ENCODE results near the gene ZNF773.
"Not testable (repeated sequence)": the region's sequence is repeated elsewhere in the genome, so short reads cannot be mapped to it uniquely, and the experiment has no call there.

The ZNF773 gene

DNA sequence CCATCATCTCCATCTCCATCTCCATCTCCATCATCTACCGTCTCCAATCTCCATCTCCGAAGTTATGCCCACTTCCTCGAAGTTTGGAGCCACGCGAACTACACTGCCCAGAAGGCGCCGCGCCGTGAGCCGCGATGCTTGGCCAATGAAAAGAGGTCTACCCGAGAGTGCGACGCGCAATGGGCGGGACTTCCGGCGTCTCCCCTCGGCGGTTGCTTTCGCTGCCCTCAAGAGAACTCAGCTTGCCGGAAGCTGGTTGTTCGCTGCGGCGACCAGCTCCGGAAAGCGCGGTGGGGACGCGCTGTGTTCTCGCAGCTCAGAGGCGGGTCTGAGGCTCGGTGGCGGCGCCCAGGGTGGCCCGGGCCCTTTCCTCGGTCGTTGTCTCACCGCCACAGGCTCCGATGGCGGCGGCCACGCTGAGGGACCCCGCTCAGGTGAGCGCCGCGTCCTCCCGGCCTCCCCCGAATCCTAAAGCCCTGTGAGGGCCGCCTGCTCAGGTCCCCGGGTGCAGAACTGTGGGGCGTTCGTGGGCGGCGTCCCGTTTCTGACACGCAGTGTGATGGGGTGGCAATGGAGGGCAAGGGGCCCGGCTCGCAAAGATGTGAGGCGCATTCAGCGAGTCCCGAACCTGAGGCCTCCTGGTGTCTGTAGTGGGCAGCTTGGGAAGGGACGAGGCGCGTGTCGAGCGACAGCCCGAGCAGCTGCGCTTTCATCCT is at the start of gene ZNF773:
Gene ZNF773 (plus strand): TSS at position 259 of the 716 bp plus-strand sequence. CDS start 143 bp downstream, at position 402.
- peak; percentile 96 for DNase-seq

DNA sequence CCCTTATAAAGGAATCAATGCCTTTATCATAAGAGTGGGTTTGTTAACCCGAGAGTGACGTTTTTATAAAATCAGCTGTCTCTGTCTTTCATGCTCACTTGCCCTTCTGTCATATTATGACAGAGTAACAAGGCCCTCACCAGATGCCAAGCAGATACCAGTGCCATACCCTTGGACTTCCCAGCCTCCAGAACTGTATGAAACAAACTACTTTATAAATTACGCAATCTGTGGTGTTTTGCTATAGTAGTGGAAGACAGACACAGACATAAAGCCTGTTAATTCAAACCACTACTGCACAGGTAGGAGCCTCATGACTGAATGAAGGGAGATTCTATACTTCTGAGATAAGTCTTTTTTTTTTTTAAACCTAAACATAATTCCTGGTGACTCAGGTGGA is 47.4 kb upstream of the ZNF773 start:
- DNase-seq: no peak

DNA sequence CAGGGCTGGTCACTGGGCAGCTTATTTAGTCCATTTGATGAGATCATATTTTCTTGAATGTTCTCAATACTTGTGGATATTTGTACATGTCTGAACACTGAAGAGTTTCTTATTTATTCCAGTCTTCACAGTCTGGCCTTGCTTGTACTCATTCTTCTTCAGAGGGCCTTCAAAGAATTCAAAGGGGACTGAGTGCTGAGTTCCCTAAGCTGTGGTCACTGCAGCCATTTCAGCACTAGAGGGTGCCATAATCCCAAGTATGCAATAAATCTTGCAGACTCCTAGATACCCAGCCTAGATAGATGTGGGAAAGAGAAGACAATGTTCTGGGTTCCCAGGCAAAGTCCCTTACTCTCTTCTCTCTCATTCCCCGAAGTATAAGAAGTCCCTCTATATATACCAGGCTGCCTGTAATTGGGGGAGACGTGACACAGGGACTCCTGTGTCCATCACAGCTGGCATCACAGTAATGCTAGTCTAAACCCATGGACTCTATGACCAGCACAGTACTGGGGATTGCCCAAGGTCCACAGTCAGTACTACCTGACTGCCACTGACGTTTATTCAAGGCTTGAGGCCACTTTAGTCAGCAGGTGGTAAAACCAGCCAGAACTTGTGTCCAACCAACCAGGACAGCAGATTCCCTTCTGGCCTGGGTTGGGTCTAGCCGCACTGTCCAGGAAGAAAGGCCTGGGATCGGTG is 33.9 kb upstream of the ZNF773 start:
- DNase-seq: peak; percentile 22

DNA sequence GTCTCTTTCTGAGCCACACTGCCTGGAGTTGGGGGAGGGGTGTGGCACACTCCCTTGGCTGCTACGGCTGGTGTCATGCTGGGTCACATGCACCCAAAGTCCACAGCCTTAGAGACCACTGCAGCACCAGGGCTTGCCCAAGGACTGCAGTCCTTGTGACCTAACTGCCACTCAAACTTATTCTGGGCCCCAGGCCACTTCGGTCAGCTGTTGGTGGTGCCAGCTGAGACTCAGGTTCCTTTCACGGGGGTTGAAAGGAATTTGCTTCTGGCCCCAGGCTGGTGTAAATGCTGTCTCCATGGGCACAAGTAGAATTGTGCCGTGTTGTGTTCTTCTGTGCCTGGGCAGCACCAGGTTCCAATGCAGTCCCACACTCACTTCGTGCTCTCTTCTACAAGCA is 33.2 kb upstream of the ZNF773 start:
- no peak for DNase-seq

DNA sequence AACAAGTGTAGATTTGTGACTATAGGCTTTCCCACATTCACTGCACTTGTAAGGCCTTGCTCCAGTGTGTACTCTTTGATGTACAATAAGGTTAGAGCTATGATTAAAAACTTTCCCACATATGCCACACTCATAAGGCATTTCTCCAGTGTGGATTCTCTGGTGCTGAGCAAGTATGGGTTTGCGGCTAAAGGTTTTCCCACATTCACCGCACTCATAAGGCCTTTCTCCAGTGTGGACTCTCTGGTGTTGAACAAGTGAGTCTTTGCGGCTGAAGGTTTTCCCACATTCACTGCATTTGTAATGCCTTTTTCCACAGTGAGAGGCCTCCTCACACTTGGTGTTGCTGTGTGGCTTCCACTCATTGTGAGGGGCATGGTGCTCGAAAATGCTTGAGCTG is 26.1 kb upstream of the ZNF773 start:
- no peak for DNase-seq

DNA sequence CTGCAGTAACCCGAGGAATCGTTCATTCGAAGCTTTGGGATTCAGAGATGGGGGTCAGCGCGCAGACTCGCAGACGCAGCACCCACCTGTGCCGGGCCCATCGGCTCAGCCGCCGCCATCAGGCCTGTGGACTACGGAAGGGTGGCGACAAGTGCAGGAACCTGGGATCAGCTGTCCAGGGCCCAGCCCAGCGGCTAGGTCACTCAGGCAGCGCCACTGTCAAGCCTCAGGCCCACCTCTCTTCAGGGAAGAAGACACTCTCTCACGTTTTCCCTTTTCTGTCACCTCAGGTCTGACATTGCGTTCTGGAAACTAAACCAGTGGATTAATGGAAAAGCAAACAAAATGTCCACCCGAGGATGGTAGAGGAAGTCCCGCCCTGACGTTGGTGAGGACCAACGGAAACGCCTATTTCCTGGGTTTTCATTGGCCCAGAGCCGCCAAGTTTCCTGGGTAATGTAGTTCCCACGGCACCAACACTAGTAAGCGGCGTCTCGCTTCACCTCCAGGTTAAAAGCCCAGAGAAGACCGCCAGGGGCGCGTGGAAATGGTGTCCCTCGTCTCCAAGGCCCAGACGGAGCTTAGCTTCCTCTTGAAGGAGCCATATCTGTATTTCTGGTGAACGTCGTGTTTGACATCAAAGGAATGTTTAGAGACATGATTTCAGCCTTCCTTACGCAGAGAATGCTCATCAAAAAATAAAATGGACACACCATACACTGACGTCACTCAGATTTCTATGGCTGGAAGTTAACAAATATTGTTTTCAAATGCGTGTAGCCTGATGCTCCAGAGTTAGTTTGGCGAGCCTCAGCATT is 22.3 kb upstream of the ZNF773 start, which contains the start of gene ZNF772:
Gene ZNF772 (minus strand): TSS at position 376 of the 818 bp plus-strand sequence. CDS start 257 bp downstream, at position 119.
- peak; percentile 93 for DNase-seq

DNA sequence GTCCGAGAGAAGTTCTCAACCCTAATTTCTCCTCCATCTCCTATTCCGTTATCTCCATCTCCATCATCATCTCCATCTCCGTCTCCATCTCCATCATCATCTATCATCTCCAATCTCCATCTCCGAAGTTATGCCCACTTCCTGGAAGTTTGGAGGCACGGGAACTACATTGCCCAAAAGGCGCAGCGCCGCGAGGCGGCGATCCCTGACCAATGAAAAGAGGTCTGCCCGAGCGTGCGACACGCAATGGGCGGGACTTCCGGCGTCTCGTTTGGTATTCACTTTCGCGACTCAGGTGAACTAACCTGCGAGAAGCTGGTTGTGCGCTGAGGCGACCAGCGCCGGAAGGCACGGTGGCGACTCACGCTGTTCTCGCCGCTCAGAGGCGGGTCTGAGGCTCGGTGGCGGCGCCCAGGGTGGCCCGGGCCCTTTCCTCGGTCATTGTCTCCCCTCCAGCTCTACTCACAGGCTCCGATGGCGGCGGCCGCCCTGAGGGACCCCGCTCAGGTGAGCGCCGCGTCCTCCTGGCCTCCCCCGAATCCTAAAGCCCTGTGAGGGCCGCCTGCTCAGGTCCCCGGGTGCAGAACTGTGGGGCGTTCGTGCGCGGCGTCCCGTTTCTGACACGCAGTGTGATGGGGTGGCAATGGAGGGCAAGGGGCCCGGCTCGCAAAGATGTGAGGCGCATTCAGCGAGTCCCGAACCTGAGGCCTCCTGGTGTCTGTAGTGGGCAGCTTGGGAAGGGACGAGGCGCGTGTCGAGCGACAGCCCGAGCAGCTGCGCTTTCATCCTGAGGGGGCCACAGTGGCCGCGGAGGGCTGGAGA is 12.1 kb upstream of the ZNF773 start, which contains the start of gene ZNF419:
Gene ZNF419 (plus strand): TSS at position 274 of the 822 bp plus-strand sequence. CDS start 201 bp downstream, at position 475.
- peak; percentile 93 for DNase-seq

DNA sequence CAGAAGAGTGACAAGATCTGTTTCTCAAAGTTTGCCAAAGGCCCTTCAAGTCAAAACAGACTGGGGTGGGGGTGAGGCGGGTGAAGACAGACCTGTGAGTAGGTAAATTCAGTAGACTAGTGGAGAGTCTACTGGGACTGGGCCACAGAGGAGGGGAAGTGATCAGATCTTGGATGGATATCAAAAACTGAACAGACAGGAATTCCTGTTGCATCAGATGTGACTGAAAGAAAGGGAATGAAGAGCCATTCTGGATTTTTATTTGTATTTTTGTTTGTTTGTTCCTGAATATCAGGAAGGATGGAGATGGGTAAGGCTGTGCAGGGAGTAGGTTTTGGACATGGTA is 11.5 kb upstream of the ZNF773 start:
- not testable (repeated sequence) for DNase-seq

DNA sequence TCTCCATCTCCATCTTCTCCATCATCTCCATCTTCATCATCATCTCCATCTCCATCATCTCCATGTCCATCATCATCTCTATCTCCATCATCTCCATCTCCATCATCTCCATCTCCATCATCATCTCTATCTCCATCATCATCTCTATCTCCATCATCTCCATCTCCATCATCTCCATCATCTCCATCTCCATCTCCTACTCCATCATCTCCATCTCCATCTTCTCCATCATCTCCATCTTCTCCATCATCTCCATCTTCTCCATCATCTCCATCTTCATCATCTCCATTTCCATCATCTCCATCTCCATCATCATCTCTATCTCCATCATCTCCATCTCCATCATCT is 432 bp upstream of the ZNF773 start:
- DNase-seq: not testable (repeated sequence)

DNA sequence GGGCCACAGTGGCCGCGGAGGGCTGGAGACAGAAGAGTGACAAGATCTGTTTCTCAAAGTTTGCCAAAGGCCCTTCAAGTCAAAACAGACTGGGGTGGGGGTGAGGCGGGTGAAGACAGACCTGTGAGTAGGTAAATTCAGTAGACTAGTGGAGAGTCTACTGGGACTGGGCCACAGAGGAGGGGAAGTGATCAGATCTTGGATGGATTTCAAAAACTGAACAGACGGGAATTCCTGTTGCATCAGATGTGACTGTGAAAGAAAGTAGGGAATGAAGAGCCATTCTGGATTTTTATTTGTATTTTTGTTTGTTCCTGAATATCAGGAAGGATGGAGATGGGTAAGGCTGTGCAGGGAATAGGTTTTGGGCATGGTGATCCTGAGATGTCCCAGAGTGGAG is 662 bp downstream of the ZNF773 start:
- DNase-seq: not testable (repeated sequence)

DNA sequence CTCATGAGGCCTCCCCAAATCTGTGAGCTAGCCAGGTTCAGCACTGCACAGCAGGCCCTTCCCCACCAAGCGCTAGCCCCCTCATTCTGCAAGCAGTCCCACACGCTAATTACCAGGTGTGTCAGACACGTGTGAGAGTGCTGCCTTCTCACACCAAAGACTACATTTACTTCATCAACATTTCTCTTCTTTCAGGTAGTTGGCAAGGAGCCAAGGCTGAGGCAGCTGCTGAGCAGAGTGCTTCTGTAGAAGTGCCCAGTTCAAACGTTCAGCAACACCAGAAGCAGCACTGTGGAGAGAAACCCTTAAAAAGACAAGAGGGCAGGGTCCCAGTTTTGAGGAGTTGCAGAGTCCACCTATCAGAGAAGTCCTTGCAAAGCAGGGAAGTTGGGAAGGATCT is 6.4 kb downstream of the ZNF773 start:
- no peak for DNase-seq

DNA sequence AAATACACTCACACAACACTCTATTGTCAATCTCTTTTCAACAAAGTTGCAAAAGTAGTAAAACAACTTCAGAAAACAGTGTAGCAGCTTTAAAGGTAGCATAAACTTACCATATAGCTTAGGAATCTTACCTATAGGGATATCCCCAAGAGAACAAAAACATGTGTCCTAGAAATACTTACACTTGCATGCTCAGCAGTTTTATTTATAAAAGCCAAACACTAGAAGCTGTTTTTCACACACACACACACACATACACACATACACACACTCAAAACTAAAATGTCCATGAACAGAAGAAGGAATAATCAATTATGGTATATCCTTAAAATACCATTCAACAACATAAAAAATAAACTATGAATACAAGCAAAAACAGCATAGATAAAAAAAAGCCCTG is 11.7 kb downstream of the ZNF773 start:
- no peak for DNase-seq

DNA sequence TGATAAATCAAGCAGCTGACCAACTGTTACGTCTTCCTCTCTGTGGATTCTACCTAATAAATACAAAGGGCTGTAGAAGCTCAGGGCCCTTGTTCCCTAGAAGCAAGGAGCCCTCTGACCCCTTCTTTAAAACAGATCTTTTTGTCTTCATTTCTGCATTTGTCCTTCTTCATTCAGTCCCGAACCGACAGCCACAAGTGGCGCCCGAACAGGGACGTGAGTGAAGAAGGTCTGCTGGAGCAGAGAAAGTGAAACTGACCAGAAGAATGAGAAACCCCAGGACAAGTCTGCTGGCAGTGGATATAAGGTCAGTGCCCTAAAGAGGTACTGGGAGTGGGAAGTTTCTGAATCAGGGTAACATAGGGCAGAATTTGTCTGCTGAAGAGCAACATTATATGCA is 13.1 kb downstream of the ZNF773 start:
- DNase-seq: no peak

DNA sequence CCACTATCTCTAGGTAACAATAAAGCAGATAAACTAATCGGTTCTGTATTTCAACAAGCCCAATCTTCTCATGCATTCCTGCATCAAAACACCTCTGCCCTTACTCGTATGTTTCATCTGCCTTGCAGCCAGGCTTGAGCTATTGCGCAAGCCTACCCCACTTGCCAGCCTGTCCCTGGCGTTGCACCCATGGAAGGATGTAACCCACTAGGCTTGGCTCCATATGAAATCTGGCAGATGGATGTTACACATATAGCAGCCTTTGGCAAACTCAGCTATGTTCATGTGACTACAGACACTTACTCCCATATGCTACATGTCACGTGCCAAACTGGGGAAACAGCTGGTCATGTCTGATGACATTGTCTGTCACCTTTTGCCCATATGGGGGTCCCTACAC is 15.5 kb downstream of the ZNF773 start:
- DNase-seq: no peak

DNA sequence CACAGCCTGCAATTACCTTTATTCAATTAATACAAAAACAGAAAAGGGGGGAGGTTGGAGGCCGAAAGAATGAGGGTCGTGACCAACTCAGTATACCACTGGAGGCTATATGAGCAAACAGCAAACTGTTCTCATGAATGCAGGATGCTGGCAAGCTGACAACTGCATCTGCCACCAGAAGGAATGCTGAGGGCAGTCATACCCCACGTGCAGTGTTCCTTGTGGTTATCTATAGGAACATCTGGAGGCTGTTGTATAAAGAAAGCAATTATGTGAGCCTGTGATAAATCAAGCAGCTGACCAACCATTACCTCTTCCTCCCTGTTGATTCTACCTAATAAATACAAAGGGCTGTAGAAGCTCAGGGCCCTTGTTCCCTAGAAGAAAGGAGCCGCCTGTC is 18.3 kb downstream of the ZNF773 start:
- not testable (repeated sequence) for DNase-seq

DNA sequence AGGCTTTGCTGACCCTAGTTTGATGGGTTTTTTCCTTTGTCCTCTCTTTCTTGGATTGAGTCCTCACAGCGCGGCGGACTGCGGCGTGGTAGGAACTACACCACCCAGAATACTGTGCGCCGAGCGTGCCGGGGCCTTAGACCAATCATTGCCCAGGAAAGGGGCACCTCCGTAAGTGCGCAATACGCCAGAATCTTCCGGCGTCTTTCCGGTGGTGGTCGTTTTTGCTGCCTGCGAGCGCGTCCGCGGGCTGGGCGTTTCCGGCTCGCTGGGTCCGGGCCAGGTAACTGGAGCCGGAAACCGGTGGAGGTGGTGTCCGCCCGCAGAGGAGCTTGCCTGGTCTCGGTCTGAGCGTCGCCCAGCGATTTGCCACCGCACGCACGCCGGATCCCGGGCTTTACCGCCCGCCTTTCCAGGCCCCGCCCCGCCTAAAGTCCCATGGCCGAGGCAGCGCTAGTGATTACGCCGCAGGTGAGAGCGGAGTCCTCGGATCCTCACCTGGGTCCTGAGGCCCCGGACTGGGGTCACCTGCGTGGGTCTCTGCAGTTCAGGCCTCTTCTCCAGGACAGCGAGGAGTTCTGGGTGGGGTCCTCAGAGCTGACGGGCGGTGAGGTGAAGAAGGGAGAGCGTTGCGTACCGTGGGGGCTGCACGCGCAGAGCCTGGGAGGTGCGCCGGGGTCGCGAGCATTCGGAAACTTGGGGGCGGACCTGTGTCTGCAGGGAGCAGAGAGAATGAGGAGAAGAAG is 27.6 kb downstream of the ZNF773 start, which contains the start of gene ZNF549:
Gene ZNF549 (plus strand): TSS at position 221 of the 746 bp plus-strand sequence. CDS start 218 bp downstream, at position 439.
- DNase-seq: peak; percentile 90

DNA sequence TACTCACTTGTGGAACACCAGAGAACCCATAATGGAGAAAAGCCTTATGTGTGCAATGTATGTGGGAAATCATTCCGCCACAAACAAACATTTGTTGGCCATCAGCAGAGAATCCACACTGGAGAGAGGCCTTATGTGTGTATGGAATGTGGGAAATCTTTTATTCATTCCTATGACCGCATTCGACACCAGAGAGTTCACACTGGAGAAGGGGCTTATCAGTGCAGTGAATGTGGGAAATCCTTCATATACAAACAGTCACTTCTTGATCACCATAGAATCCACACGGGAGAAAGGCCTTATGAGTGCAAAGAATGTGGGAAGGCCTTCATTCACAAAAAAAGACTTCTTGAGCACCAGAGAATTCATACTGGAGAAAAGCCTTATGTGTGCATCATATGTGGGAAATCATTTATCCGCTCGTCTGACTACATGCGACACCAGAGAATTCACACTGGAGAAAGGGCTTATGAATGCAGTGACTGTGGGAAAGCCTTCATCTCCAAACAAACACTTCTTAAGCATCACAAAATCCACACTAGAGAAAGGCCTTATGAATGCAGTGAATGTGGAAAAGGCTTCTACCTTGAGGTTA is 38.3 kb downstream of the ZNF773 start:
- DNase-seq: no peak

DNA sequence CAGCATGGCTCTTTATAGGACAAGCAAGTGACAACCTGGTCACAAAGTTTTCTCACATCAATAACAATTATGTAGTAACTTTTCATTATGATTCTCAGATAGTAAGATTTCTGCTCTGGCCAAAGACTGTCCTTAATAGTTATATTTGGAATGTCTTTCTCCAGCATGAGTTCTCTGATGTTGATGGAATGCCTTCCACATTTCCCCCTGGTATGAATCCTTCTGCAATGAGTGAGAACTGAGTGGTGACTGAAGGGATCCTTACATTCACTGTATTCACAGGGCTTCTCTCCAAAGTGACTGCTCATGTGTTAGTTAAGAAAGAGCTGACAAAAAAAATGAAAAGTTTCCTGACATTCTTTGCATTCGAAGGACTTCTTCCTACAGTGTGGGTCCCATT is 46.8 kb downstream of the ZNF773 start:
- no peak for DNase-seq

DNA sequence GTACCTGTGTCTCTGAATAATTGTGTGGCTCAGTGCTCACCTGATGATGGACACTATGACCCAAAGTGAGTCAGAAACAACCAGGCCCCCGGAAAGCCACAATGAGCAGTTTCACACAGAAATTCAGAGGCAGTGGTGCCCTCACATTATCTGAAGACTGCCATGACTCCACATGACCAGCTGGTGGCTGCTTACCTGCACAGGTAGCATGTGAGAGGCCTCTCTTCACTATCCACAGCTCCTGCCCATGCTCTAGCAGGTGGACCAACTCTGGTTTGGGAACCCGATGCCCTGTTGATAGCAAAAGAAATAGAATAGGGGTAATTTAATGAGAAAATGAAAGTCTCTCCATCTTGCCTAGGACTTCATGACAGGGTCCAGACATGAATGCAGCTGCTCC is 52.7 kb downstream of the ZNF773 start:
- DNase-seq: no peak

DNA sequence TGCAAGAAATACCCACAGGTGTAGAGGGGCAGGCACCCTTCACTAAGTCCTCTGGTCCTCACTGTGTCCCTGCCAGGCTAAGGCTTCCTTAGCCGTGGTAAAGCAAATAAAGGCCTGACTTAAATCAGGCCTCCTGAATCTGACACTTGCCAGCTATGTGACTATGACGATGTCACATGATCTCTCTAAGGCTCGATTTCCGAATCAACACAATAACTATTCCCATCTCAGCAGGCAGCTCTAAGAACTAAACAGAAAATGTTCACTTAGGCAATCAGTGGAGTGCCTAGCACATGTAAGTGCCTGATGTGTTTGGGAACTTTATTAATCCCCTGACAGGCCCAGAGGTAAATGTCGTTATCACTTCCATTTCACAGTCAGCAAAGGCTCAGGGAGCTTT is 57.9 kb downstream of the ZNF773 start:
- no peak for DNase-seq

Measured in CD4-positive, alpha-beta T cell treated with Interleukin-15 for 1 hour (primary cell).